Hair follicle dermal papilla cell (primary cell): ENCODE data around the gene TRAPPC11. TPM values are rescaled to one million over a fixed set of nuclear protein-coding genes. Genes with fewer than 3 reads are reported as not detected.

Experiments used
- small RNA-seq: library from RNA; depleted of rRNA; stranded (forward); fragments of <200 nt; gene quantifications from one replicate; pipeline ENCODE3, GENCODE V24; 2012
- total RNA-seq: library from RNA; depleted of rRNA; stranded (reverse); fragments of >200 nt; gene quantifications from 2 replicates; pipeline ENCODE4 v1.2.3, GENCODE V29; 2012

Gene TRAPPC11
- total RNA-seq, result 39.6 and 45.4 TPM in 2 replicates

DNA sequence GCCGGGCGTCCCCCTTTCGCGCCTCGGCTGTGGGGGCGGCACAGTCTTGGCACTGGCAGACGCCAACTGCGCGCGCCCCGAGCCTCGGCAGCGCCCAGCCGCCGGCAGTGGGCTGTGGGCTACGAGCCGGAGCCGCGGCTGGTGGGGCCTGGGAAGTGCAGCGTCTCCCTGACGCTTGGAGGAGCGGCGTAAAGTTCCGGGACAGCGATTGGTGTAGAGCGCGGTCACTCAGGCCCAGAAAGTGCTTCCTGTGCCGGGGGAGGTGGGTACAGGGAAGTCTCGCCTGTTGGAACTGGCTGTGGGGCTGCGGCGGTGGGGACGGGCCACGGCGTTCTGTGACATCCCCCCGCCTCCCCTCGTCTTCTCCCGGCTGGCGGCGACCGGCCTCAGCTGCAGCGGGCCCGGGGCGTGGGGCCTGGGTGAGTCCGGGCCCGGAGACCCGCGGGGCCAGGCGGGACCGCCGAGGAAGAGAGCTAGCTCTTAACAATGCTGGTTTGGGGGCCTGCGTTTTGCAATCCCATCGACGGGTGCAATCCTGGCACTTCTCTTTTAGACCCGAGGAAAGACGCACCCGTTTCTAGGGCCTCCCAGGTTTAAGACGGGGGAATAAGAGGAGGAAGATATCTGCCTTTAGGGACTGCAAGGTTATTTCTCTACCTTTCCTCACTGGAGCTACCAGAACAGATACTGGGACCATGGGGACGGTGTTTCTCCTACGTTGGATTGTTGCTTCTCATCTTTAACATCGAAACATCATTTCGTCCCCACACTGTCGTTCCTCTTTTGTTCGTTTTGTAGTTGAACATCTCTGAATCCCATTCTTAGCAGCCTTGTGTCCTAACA lies at the start of gene TRAPPC11, which contains the start of gene RWDD4:
TSS of gene TRAPPC11 (plus strand) at position 265 of the 843 bp plus-strand sequence. CDS start 4,575 bp downstream, outside the sequence.
TSS of gene RWDD4 (minus strand) at position 157 of the 843 bp plus-strand sequence. CDS start 233 bp downstream, outside the sequence.

Small RNAs within 50 kb of the gene (small RNA-seq; reads per million reads assigned to genes)
- gene RNU6-1053P (not detected), gene RNU6-335P (not detected), gene RNU6-479P (not detected)

Other genes starting within 250 kb of the TRAPPC11 start
- gene CDKN2AIP, start 214.7 kb upstream of the TRAPPC11 start, total RNA-seq, result 15.8 and 17.7 TPM in 2 replicates
- 6.6 and 7.1 TPM in 2 replicates for gene ING2, start 154.2 kb upstream of the TRAPPC11 start, total RNA-seq
- 19.1 and 19.9 TPM in 2 replicates for gene RWDD4, start 108 bp upstream of the TRAPPC11 start, total RNA-seq
- 0.49 and 0.81 TPM in 2 replicates for gene STOX2, start 246.0 kb downstream of the TRAPPC11 start, total RNA-seq